ENCODE measurements around the gene SLC28A2.
"Not testable (repeated sequence)": the region's sequence is repeated elsewhere in the genome, so short reads cannot be mapped to it uniquely, and the experiment has no call there.

Gene SLC28A2

GRCh38 chr15:45288947-45289346 is 36.9 kb downstream of the SLC28A2 start:
- TF ChIP-seq, protein P1, sequence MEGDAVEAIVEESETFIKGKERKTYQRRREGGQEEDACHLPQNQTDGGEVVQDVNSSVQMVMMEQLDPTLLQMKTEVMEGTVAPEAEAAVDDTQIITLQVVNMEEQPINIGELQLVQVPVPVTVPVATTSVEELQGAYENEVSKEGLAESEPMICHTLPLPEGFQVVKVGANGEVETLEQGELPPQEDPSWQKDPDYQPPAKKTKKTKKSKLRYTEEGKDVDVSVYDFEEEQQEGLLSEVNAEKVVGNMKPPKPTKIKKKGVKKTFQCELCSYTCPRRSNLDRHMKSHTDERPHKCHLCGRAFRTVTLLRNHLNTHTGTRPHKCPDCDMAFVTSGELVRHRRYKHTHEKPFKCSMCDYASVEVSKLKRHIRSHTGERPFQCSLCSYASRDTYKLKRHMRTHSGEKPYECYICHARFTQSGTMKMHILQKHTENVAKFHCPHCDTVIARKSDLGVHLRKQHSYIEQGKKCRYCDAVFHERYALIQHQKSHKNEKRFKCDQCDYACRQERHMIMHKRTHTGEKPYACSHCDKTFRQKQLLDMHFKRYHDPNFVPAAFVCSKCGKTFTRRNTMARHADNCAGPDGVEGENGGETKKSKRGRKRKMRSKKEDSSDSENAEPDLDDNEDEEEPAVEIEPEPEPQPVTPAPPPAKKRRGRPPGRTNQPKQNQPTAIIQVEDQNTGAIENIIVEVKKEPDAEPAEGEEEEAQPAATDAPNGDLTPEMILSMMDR (conservative IDR thresholded peaks at IDR 0.05), result no peak

DNA sequence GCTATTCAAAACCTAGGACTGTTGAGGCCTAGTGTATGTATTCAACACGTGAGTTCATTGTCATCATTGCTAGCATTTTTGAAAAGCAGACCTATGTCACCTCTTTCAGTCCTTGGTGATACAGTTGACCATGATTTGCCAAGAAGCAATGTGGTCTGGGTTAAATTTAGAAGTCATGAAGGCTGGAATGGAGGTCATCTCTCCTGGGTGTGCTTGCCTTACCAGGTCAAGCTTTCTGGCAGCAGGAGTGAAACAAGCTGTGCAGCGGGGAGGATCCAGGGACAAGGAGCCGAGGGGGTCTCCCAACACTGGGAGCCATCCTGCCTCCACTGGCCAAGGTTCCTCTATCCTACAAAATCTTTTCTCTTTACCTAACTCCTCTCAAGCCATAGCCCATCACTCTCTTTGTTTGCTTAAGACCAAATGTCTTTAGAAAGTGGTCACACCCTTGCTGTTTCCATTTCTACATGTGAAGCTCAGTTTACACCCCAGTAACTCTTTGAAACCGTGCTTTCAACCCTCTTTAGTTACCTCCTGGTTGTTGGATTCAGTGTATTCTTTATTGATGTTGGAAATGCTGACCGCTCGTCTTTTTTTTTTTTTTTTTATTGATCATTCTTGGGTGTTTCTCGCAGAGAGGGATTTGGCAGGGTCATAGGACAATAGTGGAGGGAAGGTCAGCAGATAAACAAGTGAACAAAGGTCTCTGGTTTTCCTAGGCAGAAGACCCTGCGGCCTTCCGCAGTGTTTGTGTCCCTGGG is 40.0 kb downstream of the SLC28A2 start:
- TF ChIP-seq, protein P1 (conservative IDR thresholded peaks at IDR 0.05), result no peak
- no peak overlapping the region for H3K27ac ChIP-seq

More at GRCh38 chr15:45288947-45289346, 36.9 kb downstream of the SLC28A2 start:
- no peak overlapping the region for H3K27ac ChIP-seq

GRCh38 chr15:45293326-45293725 is 41.3 kb downstream of the SLC28A2 start:
- not testable (repeated sequence) for H3K27ac ChIP-seq

DNA sequence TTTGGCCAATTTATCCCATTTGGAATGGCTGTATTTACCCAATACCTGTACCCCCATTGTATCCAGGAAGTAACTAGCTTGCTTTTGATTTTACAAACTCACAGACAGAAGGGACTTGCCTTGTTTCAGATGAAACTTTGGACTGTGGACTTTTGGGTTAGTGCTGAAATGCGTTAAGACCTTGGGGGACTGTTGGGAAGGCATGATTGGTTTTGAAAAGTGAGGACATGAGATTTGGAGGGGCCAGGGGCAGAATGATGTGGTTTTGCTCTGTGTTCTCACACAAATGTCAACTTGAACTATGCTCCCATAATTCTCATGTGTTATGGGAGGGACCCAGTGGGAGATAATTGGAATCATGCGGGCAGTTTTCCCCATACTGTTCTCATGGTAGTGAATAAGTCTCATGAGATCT is 46.9 kb downstream of the SLC28A2 start:
- H3K27ac ChIP-seq, result not testable (repeated sequence)

DNA sequence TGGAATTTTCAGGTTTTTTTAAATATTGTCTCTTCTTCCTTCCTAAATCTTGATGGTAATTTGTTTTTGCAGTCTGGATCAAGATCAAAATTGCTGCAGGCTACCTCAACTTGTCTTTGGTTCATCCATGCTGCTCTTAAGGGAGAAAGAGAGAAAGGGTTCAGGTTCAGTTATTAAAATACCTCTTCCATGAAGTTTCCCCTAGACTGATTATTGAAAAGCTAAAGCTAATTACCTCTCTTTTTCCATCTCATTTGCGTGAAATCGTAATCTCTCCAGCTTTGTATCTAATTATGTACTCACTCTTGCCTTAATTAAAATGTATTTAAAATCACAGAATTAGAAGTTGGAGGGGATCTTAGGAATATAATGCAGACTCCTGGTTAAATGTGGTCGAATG is 52.7 kb downstream of the SLC28A2 start:
- TF ChIP-seq, protein P1 (conservative IDR thresholded peaks at IDR 0.05), result no peak
- no peak overlapping the region for H3K27ac ChIP-seq

DNA sequence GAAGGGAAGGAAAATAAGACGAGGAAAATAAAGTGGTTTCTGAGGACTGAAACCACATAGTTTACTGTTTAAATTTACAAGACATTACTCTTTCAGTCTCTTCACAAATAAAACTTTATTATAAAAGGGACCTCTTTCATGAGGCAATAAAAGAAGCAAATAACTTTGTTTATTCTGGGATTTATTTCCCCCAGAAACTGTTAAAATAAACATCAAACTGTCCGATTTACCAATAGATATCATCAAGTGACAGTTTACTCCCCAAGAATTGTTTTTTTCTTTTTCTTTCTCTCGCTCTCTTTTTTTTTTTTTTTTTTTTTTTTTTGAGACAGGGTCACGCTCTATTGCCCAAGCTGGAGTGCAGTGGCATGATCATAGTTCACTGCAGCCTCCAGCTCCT is 54.1 kb downstream of the SLC28A2 start:
- H3K27ac ChIP-seq, result no peak overlapping the region
- TF ChIP-seq, protein P1 (conservative IDR thresholded peaks at IDR 0.05), result no peak

DNA sequence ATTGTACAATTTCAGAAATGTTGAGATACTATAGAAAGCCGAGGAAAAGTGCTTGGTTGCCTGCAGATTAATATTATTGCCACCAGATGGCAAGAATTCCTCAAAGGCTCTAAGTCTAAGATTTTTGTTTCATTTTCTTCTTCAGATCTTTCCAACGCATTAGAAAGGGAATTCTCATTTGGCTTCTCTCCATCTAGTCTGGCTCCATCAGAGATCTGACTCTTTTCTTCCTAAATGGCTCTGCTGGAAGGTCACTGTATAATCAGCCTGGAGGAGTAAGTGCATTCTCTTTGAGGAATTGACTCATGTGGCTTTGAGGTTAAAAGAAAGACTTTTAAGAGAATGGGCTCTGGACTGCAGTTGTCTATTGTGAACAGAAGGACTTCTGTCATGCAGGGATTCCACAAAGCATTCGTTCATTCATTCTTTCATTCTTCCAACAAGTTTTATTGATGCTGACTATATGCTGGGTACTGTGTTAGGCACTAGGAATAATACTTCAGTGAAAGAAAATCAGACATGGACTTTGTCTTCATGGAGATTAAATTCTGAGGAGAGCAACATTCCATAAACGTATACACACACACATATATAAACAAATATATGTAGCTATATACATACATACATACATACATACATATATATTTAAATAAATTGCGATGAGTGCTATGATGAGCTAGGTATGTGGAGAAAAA is 55.3 kb downstream of the SLC28A2 start:
- TF ChIP-seq, protein P1 (conservative IDR thresholded peaks at IDR 0.05), result peak; percentile 81
- peak overlapping the region; percentile 4; the same call in 1 of the 2 replicates for H3K27ac ChIP-seq

GRCh38 chr15:45314117-45314516 is 62.1 kb downstream of the SLC28A2 start:
- H3K27ac ChIP-seq, result not testable (repeated sequence)

GRCh38 chr15:45314960-45315359 is 62.9 kb downstream of the SLC28A2 start:
- TF ChIP-seq, protein P1 (conservative IDR thresholded peaks at IDR 0.05), result no peak
- H3K27ac ChIP-seq, result no peak overlapping the region
